Measurements from ENCODE around the gene SPNS2.

DNA sequence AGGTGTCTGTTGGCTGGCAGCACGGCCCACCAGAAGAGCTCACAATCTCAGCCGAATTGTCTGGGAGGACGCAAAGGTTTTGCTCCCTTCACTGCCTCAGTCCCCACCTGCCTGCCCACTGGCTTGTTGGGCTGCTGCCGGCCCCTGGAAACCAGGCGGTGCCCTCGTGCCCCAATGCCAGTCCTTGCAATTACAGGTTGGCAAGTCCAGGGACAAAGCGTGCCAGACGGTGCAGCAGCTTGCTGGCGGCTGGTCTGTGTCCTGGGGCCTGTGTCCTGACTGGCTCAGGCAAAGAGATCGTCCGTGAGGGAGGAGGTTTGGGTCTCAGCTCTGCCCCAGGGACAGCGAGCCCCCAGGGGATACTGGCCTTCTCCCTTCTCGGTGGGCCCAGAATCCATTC, 24.6 kb upstream of the SPNS2 start:
- TF ChIP-seq, protein P1, sequence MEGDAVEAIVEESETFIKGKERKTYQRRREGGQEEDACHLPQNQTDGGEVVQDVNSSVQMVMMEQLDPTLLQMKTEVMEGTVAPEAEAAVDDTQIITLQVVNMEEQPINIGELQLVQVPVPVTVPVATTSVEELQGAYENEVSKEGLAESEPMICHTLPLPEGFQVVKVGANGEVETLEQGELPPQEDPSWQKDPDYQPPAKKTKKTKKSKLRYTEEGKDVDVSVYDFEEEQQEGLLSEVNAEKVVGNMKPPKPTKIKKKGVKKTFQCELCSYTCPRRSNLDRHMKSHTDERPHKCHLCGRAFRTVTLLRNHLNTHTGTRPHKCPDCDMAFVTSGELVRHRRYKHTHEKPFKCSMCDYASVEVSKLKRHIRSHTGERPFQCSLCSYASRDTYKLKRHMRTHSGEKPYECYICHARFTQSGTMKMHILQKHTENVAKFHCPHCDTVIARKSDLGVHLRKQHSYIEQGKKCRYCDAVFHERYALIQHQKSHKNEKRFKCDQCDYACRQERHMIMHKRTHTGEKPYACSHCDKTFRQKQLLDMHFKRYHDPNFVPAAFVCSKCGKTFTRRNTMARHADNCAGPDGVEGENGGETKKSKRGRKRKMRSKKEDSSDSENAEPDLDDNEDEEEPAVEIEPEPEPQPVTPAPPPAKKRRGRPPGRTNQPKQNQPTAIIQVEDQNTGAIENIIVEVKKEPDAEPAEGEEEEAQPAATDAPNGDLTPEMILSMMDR (conservative IDR thresholded peaks at IDR 0.05), result no peak
- no peak for TF ChIP-seq EZH2 (IDR thresholded peaks at IDR 0.05; ENCODE audit: low read depth)

Measured in PC-9 (cell line).